GM23338 (cell line): ENCODE measurements around the gene FBLN2. TPM values are rescaled to one million over a fixed set of nuclear protein-coding genes. Genes with fewer than 3 reads are reported as not detected.

Experiments
- ATAC-seq: fragments of 200-7000 bp; cut with Tn5 transposase; 3 replicates; pipeline ENCODE4 v1.9.1; 2020
- DNase-seq: peaks from one replicate; pipeline ENCODE4 v3.0.0-alpha.2; 2015; ENCODE audit warnings: low spot score
- H2AFZ ChIP-seq: fragments of 200-600 bp; sonication (generic); 2 replicates; pipeline ENCODE4 v1.8.0; 2016; ENCODE audit warnings: antibody characterized with exemption, mild to moderate bottlenecking, moderate library complexity
- H3F3A ChIP-seq: fragments of 200-600 bp; sonication (generic); replicated peaks from 2 replicates; pipeline ENCODE4 v1.8.0; 2017; ENCODE audit warnings: antibody characterized with exemption, mixed run types, low read depth
- H3K27ac ChIP-seq: fragments of 200-600 bp; sonication (generic); 2 replicates; pipeline ENCODE4 v1.6.1; 2016; ENCODE audit warnings: low read depth
- H3K27me3 ChIP-seq: fragments of 200-600 bp; sonication (generic); 2 replicates; pipeline ENCODE4 v1.8.0; 2016; ENCODE audit warnings: mild to moderate bottlenecking, mixed run types, moderate library complexity; ENCODE audit not compliant: insufficient read depth
- H3K36me3 ChIP-seq: fragments of 200-600 bp; sonication (generic); 2 replicates; pipeline ENCODE4 v1.8.0; 2016; ENCODE audit warnings: mild to moderate bottlenecking; ENCODE audit not compliant: insufficient read depth
- H3K4me1 ChIP-seq: fragments of 200-600 bp; sonication (generic); 2 replicates; pipeline ENCODE4 v1.8.0; 2016; ENCODE audit warnings: mild to moderate bottlenecking, moderate library complexity; ENCODE audit not compliant: insufficient read depth
- H3K4me2 ChIP-seq: fragments of 200-600 bp; sonication (generic); 2 replicates; pipeline ENCODE4 v1.7.1; 2017; ENCODE audit warnings: mixed run types
- H3K4me3 ChIP-seq: fragments of 200-600 bp; sonication (generic); 2 replicates; pipeline ENCODE4 v1.6.1; 2016; ENCODE audit warnings: mixed run types
- H3K79me2 ChIP-seq: fragments of 200-600 bp; sonication (generic); replicated peaks from 2 replicates; pipeline ENCODE4 v1.8.0; 2017; ENCODE audit warnings: mild to moderate bottlenecking; ENCODE audit not compliant: insufficient read depth
- H3K9me2 ChIP-seq: fragments of 200-600 bp; sonication (generic); 2 replicates; pipeline ENCODE4 v1.8.0; 2017; ENCODE audit not compliant: insufficient read depth
- H4K20me1 ChIP-seq: fragments of 200-600 bp; sonication (generic); replicated peaks from 2 replicates; pipeline ENCODE4 v1.8.0; 2017; ENCODE audit warnings: mild to moderate bottlenecking; ENCODE audit not compliant: insufficient read depth
- H3K27ac Mint-ChIP-seq: 2 replicates; pipeline ENCODE4 v1.8.0; 2020; ENCODE audit warnings: inconsistent platforms, mild to moderate bottlenecking, moderate library complexity, mixed read lengths
- H3K27me3 Mint-ChIP-seq: 3 replicates; pipeline ENCODE4 v1.8.0; 2022; ENCODE audit warnings: low read depth, mild to moderate bottlenecking, moderate library complexity, mixed read lengths, inconsistent platforms; ENCODE audit not compliant: insufficient read depth, poor library complexity
- H3K36me3 Mint-ChIP-seq: 3 replicates; pipeline ENCODE4 v1.8.0; 2021; ENCODE audit warnings: low read depth, mild to moderate bottlenecking, inconsistent platforms, moderate library complexity, mixed read lengths
- H3K4me1 Mint-ChIP-seq: 3 replicates; pipeline ENCODE4 v1.8.0; 2020; ENCODE audit warnings: mild to moderate bottlenecking, inconsistent platforms, mixed read lengths
- H3K4me3 Mint-ChIP-seq: 3 replicates; pipeline ENCODE4 v1.8.0; 2021; ENCODE audit warnings: moderate library complexity, mild to moderate bottlenecking, inconsistent platforms, mixed read lengths
- H3K9me3 Mint-ChIP-seq: 3 replicates; pipeline ENCODE4 v1.8.0; 2020; ENCODE audit warnings: moderate library complexity, mild to moderate bottlenecking, inconsistent platforms, mixed read lengths
- CREB1 ChIP-seq: fragments of 250-450 bp; sonication (Bioruptor Pico); IDR thresholded peaks from 2 replicates; pipeline ENCODE4 v1.5.0; 2020; ENCODE audit warnings: low read depth, mild to moderate bottlenecking, moderate library complexity
- ETS1 ChIP-seq: IDR thresholded peaks from 2 replicates; pipeline ENCODE4 v1.6.1; 2016; ENCODE audit warnings: antibody characterized with exemption
- EZH2 ChIP-seq: fragments of 200-600 bp; sonication (generic); IDR thresholded peaks from one replicate; pipeline ENCODE4 v1.8.0; 2017; ENCODE audit warnings: antibody characterized with exemption, mild to moderate bottlenecking, low read depth; ENCODE audit not compliant: unreplicated experiment
- EZH2phosphoT487 ChIP-seq: fragments of 200-600 bp; sonication (generic); IDR thresholded peaks from one replicate; pipeline ENCODE4 v1.8.1; 2018; ENCODE audit warnings: antibody characterized with exemption; ENCODE audit not compliant: unreplicated experiment
- JUNB ChIP-seq: IDR thresholded peaks from one replicate; pipeline ENCODE4 v1.6.1; 2016; ENCODE audit warnings: antibody characterized with exemption; ENCODE audit not compliant: unreplicated experiment
- NANOG ChIP-seq: IDR thresholded peaks from 2 replicates; pipeline ENCODE4 v1.6.1; 2016; ENCODE audit warnings: antibody characterized with exemption, borderline replicate concordance
- STAT1 ChIP-seq: IDR thresholded peaks from one replicate; pipeline ENCODE4 v1.6.1; 2016; ENCODE audit warnings: antibody characterized with exemption; ENCODE audit not compliant: unreplicated experiment
- ZNF114 ChIP-seq: fragments of 250-450 bp; sonication (Bioruptor Pico); IDR thresholded peaks from 2 replicates; pipeline ENCODE4 v1.5.0; 2020; ENCODE audit warnings: mild to moderate bottlenecking, moderate library complexity
- polyA plus RNA-seq: library from polyadenylated mRNA; unstranded; fragments of >200 nt; fragmentation: Nextera tagmentation; extraction: Ambion mirVana; gene quantifications from 2 replicates; pipeline ENCODE4 v1.2.1, GENCODE V29; 2016
- total RNA-seq: library from RNA; depleted of rRNA; stranded (reverse); fragments of >200 nt; shearing (Covaris generic); gene quantifications from 2 replicates; pipeline ENCODE4 v1.2.3, GENCODE V29; 2014
- TF ChIP-seq, protein P1 (sequence below): fragments of 250-450 bp; sonication (Bioruptor Pico); IDR thresholded peaks from 2 replicates; pipeline ENCODE4 v1.5.0; 2020; ENCODE audit warnings: mild to moderate bottlenecking, moderate library complexity
- TF ChIP-seq, protein P2 (sequence below): IDR thresholded peaks from one replicate; pipeline ENCODE4 v1.6.1; 2018; ENCODE audit warnings: antibody characterized with exemption; ENCODE audit not compliant: unreplicated experiment

FBLN2 gene
- total and polyA plus RNA-seq, 2 experiments from 2014 or later: 18.8 to 26.8 TPM

DNA sequence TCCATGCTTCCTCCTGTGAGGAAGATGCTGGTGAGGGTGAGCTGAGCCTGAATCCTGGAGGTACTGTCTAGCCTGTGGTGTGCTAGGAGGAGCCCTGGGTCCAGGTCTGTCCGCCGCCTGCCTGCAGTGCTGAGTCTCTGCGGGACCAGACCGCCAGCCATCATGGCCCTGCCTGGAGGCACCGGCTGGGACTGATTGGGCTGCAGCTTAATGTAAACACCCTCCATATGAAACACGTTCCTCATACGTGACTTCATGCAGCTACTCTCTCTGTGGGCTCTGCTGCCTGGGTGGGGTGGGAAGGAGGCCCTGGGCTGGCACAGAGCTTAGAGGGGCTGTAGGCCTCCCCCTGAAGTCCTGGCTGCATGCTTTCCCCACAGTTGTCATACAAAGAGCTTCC lies 67.4 kb downstream of the FBLN2 start:
- Histone ChIP-seq H3K4me3 (no peak overlapping the region), H3K27ac (no peak overlapping the region), H3K36me3 (no peaks in the 10 kb centered on the region), H3K4me1 (no peaks in the 10 kb centered on the region), H3K9me2 (0 out of 2 replicates have a peak, but pooled peaks cover 9% of the 10 kb centered on the region), H2AFZ (no peak overlapping the region), H3K27me3 (no peaks in the 10 kb centered on the region), H3K79me2 (no peaks in the 10 kb centered on the region), H3F3A (no peaks in the 10 kb centered on the region), H4K20me1 (no peaks in the 10 kb centered on the region), H3K4me2 (no peak overlapping the region)
- Mint-ChIP-seq H3K4me1 (peaks cover 2% of the 10 kb centered on the region; the same call in 1 of the 3 replicates), H3K36me3 (peaks cover 8% of the 10 kb centered on the region), H3K9me3 (no peaks in the 10 kb centered on the region; the same call in 2 of the 3 replicates), H3K27me3 (peaks cover 1% of the 10 kb centered on the region), H3K4me3 (no peak overlapping the region), H3K27ac (no peak overlapping the region)
- ATAC-seq: no peak
- TF ChIP-seq EZH2phosphoT487: no peak
- TF ChIP-seq CREB1 (CRISPR knock-in tag): no peak
- TF ChIP-seq ZNF114 (CRISPR knock-in tag): no peak
- TF ChIP-seq JUNB: no peak
- no peak for DNase-seq

GRCh38 chr3:13617097-13617738 lies 68.3 kb downstream of the FBLN2 start:
- H3K9me2 ChIP-seq: 0 out of 2 replicates have a peak, but pooled peaks cover 9% of the 10 kb centered on the region
- no peaks in the 10 kb centered on the region for H4K20me1 ChIP-seq
- Mint-ChIP-seq H3K9me3 (no peaks in the 10 kb centered on the region; the same call in 2 of the 3 replicates), H3K27me3 (peaks cover 1% of the 10 kb centered on the region), H3K4me1 (peaks cover 2% of the 10 kb centered on the region; the same call in 1 of the 3 replicates), H3K27ac (no peak overlapping the region), H3K36me3 (peaks cover 8% of the 10 kb centered on the region), H3K4me3 (no peak overlapping the region)
- H3K27ac ChIP-seq: no peak overlapping the region
- H3K4me3 ChIP-seq: no peak overlapping the region
- DNase-seq (no peak), ATAC-seq (no peak)
- no peaks in the 10 kb centered on the region for H3K27me3 ChIP-seq
- H3K36me3 ChIP-seq: no peaks in the 10 kb centered on the region
- H3F3A ChIP-seq: no peaks in the 10 kb centered on the region
- no peak overlapping the region for H2AFZ ChIP-seq
- H3K79me2 ChIP-seq: no peaks in the 10 kb centered on the region
- H3K4me2 ChIP-seq: no peak overlapping the region
- H3K4me1 ChIP-seq: no peaks in the 10 kb centered on the region
- TF ChIP-seq EZH2 (no peak), STAT1 (no peak), EZH2phosphoT487 (no peak), CREB1 (CRISPR knock-in tag) (no peak), NANOG (no peak), JUNB (no peak), ZNF114 (CRISPR knock-in tag) (no peak), ETS1 (no peak)
- TF ChIP-seq, protein P1, sequence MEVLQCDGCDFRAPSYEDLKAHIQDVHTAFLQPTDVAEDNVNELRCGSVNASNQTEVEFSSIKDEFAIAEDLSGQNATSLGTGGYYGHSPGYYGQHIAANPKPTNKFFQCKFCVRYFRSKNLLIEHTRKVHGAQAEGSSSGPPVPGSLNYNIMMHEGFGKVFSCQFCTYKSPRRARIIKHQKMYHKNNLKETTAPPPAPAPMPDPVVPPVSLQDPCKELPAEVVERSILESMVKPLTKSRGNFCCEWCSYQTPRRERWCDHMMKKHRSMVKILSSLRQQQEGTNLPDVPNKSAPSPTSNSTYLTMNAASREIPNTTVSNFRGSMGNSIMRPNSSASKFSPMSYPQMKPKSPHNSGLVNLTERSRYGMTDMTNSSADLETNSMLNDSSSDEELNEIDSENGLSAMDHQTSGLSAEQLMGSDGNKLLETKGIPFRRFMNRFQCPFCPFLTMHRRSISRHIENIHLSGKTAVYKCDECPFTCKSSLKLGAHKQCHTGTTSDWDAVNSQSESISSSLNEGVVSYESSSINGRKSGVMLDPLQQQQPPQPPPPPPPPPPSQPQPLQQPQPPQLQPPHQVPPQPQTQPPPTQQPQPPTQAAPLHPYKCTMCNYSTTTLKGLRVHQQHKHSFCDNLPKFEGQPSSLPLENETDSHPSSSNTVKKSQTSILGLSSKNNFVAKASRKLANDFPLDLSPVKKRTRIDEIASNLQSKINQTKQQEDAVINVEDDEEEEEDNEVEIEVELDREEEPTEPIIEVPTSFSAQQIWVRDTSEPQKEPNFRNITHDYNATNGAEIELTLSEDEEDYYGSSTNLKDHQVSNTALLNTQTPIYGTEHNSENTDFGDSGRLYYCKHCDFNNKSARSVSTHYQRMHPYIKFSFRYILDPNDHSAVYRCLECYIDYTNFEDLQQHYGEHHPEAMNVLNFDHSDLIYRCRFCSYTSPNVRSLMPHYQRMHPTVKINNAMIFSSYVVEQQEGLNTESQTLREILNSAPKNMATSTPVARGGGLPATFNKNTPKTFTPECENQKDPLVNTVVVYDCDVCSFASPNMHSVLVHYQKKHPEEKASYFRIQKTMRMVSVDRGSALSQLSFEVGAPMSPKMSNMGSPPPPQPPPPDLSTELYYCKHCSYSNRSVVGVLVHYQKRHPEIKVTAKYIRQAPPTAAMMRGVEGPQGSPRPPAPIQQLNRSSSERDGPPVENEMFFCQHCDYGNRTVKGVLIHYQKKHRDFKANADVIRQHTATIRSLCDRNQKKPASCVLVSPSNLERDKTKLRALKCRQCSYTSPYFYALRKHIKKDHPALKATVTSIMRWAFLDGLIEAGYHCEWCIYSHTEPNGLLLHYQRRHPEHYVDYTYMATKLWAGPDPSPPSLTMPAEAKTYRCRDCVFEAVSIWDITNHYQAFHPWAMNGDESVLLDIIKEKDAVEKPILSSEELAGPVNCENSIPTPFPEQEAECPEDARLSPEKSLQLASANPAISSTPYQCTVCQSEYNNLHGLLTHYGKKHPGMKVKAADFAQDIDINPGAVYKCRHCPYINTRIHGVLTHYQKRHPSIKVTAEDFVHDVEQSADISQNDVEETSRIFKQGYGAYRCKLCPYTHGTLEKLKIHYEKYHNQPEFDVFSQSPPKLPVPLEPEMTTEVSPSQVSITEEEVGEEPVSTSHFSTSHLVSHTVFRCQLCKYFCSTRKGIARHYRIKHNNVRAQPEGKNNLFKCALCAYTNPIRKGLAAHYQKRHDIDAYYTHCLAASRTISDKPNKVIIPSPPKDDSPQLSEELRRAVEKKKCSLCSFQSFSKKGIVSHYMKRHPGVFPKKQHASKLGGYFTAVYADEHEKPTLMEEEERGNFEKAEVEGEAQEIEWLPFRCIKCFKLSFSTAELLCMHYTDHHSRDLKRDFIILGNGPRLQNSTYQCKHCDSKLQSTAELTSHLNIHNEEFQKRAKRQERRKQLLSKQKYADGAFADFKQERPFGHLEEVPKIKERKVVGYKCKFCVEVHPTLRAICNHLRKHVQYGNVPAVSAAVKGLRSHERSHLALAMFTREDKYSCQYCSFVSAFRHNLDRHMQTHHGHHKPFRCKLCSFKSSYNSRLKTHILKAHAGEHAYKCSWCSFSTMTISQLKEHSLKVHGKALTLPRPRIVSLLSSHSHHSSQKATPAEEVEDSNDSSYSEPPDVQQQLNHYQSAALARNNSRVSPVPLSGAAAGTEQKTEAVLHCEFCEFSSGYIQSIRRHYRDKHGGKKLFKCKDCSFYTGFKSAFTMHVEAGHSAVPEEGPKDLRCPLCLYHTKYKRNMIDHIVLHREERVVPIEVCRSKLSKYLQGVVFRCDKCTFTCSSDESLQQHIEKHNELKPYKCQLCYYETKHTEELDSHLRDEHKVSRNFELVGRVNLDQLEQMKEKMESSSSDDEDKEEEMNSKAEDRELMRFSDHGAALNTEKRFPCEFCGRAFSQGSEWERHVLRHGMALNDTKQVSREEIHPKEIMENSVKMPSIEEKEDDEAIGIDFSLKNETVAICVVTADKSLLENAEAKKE (CRISPR knock-in tag): no peak
- TF ChIP-seq, protein P2, sequence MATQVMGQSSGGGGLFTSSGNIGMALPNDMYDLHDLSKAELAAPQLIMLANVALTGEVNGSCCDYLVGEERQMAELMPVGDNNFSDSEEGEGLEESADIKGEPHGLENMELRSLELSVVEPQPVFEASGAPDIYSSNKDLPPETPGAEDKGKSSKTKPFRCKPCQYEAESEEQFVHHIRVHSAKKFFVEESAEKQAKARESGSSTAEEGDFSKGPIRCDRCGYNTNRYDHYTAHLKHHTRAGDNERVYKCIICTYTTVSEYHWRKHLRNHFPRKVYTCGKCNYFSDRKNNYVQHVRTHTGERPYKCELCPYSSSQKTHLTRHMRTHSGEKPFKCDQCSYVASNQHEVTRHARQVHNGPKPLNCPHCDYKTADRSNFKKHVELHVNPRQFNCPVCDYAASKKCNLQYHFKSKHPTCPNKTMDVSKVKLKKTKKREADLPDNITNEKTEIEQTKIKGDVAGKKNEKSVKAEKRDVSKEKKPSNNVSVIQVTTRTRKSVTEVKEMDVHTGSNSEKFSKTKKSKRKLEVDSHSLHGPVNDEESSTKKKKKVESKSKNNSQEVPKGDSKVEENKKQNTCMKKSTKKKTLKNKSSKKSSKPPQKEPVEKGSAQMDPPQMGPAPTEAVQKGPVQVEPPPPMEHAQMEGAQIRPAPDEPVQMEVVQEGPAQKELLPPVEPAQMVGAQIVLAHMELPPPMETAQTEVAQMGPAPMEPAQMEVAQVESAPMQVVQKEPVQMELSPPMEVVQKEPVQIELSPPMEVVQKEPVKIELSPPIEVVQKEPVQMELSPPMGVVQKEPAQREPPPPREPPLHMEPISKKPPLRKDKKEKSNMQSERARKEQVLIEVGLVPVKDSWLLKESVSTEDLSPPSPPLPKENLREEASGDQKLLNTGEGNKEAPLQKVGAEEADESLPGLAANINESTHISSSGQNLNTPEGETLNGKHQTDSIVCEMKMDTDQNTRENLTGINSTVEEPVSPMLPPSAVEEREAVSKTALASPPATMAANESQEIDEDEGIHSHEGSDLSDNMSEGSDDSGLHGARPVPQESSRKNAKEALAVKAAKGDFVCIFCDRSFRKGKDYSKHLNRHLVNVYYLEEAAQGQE: no peak
